Fibroblast of upper back skin (primary cell): ENCODE results near the gene IL12RB1.
A peak's percentile ranks its signal among the peaks of the same experiment; 100 is the strongest.
"Not testable (repeated sequence)": the region's sequence is repeated elsewhere in the genome, so short reads cannot be mapped to it uniquely, and the experiment has no call there.

Experiments
- DNase-seq: peaks from one replicate; pipeline ENCODE4 v3.0.0-alpha.2; 2013

IL12RB1 gene

DNA sequence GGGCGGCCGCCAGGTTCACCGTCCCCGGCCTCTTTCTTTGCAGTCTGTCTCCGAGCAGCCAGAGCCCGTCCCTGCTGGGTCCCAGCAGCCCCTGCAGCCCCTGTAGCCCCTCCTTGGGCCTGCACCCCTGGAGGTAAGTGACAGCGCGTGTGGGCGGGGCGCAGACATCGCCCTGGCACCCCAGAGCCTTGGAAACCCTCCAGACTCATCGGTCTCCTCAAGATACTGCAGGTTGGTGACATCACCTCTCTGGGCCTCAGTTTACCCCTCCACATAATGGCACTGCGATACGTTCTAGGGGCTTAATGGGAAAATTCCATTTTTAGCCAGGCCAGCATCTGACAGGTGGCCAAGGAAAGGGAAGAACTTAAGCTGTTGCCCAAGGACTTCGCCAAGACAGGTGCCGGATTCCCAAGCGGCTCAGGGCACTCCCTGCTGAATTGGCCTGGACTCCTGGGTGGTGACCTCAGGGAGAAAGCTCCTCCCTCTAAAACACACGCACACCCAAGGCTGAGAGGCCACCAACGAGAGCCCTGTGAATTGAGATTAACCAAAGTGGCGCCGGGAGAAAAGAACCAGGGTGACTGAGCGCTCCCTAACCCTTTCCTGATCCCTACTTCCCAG lies 24.0 kb upstream of the IL12RB1 start:
- no peak for DNase-seq

DNA sequence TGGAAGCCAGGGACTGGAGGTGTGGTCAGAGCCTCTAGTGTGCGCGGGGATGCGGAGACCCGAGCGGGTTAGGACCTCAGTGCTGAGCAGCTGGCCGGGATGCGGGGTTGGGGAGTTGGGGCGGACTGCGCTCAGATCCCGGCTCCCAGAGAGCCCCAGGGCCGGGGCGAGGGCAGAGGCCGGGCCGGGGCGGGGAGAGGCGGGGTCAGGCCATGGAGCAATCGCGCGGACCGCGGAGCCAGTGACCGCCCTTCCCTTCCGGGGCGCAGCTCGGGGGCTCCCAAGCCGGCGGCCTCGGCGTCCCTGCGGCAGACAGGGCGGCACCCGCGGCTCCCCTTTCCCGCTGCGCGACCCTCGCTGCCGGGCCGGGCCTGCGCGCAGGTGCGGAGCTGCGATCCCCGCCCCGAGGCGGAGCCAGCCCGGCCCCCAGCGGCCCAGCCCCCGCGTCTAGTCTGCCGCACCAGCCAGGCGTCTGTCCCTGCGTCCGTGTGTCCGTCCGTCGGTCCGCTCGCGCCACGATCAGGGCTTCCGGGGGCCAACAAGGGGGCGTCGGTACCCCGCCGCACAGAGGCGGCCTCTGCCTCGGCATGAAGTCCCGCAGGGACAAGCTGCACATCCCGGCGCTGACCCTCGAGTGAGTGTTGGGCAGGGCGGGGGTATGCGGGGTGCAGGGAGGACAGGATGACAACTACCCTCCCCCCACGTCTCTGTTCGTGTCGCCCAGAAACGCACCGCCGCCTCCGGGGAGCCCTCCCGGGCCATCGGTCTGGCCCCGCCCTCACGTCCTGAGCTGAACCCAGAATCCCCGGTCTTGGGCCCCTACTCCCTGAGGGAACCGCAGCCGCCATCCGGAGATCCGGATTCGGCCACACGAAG lies 23.2 kb upstream of the IL12RB1 start:
- DNase-seq = no peak

DNA sequence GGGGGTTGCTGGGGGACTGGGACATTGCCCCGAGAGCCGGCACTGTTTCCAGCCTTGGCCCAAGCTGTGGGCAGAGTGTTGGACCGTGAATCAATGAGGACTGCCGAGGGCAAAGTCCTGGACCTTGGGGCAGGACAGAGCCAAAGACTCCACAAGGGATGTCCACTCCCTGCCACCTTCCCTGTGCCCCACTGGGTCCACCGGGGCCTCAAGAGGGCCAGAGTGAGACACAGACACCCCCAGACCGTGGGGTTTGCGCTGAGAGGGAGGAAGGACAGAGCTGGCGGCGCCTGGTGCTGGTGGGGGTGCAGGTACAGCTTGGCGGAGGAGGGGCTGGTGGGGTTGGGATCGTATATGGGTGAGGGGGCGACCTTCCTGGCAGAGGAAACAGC lies 22.6 kb upstream of the IL12RB1 start:
- DNase-seq = no peak

DNA sequence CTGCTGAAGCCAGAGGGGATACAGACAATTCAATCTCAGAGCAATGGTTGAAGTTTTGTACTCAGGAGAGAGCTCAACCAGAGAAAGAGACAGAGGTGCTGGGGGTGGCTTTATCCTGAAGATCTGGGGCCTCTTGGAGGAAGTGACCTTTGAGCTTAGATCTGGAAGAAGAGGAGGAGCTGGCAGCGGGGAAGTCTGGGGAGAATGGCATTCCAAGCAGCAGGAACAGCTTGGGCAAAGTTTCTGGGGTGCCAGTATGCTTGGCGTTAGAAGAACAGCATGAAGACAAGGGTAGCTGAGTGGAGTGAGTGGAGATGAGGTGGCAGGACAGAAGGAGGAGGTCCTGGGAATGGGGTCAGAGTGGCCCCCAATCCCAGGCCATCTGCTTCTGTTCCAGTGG lies 22.2 kb upstream of the IL12RB1 start:
- DNase-seq = no peak

DNA sequence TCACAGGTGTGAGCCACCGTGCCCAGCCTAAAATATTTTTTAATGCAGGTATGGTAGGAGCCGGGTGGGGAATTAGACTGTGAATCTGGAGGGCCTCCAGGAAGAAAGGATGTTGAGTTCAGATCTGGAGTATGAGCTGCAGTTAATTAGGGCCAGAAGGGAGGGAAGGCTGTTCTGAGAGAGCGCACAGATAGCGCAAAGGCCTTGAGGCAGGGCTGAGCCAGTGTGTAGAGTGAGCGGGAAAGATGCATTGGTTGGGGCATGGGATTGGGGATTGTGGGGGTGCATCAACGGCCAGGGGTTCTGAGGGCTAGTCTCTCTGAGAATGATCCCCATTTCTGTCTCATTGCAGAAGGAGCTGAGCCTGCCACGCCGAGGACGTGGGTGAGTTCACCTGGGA lies 20.5 kb upstream of the IL12RB1 start:
- DNase-seq = no peak

DNA sequence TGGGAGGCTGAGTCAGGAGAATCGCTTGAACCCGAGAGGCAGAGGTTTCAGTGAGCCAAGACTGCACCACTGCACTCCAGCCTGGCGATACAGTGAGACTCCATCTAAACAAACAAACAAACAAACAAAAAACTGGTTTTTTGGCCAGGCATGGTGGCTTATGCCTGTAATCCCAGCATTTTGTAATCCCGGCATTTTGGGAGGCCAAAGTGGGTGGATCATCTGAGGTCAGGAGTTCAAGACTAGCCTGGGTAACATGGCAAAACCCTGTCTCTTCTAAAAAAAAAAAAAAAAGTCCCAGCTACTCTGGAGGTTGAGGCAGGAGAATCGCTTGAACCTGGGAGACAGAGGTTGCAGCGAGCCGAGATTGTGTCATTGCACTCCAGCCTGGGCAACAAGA lies 18.5 kb upstream of the IL12RB1 start:
- not testable (repeated sequence) for DNase-seq

DNA sequence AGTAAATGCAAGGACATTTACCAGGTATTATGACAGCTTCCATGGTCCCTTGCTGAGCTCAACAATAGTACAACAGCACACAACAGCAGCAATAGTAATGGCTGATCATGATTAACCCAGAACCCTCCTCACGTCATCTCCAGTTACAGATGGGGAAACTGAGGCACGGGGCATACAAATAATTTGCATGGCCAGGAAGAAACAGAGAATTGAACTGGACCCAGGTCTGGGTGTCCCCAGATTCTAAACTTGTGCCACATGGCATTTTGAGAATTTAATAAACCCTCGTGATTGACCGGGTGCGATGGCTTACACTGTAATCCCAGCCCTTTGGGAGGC lies 18.0 kb upstream of the IL12RB1 start:
- DNase-seq = no peak

DNA sequence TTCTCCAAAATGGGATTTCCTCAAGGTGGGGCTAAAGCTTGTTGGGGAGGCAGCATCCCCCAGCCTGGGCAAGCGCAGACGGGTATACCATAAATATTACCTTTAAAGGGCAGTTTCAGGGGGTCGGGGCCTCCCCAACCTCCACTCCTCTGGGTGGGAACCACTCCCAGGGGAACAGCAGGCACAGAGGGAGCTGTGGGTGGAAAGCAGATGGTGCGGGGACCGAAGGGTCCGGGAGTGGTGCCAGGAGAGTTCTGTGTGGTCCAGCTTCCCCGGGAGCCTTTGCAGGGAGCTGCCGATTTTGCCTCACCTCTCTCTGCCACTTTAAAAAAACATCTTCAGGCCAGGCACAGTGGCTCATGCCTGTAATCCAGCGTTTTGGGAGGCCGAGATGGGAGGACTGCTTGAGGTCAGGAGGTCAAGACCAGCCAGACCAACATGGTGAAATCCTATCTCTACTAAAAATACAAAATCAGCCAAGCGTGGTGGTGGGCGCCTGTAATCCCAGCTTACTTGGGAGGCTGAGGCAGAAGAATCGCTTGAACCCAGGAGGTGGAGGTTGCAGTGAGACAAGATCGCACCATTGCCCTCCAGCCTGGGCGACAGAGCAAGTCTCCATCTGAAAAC lies 16.3 kb upstream of the IL12RB1 start:
- DNase-seq = no peak

DNA sequence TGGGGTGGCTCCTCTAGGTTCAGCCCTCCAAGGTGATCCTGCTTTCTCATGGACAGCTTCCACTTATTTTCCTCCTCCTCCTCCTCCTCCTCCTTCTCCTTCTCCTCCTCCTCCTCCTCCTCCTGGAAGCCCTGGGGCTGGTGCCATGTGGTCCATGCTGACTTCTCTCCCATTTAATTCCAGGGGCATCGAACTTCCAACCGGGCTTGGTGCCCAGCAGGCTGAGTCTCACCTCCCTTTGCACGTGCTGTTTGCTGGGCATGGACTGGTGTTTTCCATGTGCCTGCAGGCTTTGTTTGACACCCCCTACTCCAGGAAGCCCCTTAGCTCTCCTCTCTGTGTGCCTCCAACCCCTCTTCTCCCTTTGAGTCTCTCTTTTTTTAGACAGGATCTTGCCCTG lies 14.5 kb upstream of the IL12RB1 start:
- DNase-seq = no peak

DNA sequence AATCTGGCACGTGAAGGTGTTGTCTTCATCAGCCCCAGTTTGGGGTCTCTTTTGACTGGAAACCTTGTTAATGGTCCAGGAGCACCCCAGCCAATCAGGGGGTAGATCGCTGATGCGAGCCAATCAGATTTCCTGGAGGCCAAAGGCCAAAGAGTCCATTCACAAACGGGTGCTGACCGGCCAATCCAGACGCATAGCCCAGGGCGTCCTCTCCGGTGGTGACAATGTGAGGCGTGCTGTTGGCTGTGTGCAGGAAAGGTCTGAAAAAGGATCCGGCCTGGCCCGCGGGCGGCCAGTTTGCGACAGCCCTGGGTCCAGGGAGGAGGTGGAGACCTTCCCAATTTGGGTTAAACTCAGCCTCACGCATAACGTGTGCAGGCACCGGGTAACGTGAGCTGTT lies 14.0 kb upstream of the IL12RB1 start:
- no peak for DNase-seq

DNA sequence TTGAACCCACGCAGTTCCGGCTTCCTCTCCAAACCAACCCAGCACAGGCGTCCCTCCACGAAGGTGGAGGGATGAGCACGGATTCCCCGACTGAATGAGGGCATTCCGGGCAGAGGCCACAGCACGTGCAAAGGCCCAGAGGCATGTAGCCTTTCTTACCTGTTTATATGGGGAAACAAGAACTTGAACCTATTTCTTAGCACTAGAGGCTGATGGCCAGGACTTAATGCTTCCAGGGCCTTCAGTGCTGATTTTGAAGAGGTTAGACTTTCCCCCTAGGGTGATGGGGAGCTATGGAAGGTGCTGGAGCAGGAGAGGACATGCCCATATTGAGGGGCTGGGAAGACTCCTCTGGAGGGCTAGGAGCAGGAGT lies 12.9 kb upstream of the IL12RB1 start:
- no peak for DNase-seq

DNA sequence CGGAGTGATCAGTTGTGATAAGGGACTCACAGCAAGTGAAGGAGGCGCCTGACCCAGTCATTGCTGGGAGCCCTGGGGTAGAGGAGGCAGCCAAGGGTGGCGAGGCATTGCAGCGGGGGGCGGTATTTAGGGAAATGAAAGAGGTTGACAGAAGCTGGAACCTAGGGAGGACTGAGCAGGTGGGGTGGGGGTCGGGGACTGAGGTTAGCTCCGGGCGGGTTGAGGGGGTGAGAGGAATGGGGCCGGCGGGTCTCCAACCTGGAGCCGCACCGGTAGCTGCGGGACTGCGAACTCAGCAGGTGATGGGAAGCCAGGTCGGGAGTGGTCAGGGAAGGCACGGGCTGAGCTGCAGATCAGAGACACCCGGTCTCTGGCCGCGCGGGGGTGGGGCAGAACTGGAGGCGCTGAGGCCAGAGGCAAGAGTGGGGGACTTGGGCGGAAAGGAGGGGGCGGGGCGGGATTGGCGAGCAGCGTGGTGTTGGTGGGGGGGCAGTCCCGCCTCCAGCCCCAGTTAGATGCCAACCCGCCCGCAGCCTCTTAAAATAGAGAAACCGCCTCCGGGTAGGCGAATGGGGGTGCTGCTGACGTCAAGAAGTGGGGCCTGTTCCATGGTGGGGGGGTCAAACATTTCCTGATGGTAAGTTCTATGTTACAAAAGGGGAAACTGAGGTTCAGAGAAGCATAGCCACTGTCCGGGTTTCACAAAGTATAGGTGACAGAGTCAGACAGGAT lies 12.3 kb upstream of the IL12RB1 start:
- DNase-seq = no peak

DNA sequence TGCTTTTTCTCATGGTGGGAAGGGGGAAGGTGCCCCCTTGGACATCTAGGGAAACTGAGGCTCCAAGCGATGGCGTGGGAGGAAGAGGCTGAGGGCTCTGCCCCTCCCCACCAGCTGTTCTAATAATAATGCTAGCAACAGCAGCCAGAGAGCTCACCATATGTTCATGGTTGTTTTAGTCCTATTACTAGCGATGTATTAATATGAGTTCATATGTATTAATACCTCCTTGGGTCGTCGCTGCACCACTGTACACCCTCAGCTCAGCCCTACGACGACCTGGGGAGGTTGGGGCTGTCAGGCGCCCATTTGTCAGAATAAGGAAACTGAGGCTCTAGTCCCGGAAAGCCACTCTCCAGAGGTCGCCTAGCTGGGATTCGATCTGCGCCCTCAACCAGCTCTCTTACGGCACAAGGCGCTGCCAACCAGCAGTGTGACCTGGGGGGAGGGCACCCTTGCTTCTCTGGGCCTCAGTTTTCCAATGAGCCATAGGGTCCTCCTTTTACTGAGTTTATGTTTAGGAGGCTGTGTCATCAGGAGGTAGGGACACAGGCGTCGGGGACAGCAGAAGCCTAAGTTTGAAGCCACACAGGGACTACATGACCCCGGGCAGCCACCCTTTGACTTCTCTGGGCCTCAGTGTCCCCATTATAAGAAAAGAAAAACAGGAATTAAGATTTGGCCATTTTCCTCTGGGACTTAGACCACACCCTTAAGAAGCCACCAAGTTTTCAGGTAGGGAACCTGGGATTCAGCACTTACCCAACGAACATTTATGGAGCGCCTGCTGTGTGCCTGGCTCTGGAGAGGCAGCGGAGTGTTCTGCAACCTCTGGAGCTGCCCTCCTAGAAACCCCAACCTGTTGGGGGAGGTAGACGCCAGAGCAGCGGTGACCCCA lies 11.5 kb upstream of the IL12RB1 start:
- no peak for DNase-seq

DNA sequence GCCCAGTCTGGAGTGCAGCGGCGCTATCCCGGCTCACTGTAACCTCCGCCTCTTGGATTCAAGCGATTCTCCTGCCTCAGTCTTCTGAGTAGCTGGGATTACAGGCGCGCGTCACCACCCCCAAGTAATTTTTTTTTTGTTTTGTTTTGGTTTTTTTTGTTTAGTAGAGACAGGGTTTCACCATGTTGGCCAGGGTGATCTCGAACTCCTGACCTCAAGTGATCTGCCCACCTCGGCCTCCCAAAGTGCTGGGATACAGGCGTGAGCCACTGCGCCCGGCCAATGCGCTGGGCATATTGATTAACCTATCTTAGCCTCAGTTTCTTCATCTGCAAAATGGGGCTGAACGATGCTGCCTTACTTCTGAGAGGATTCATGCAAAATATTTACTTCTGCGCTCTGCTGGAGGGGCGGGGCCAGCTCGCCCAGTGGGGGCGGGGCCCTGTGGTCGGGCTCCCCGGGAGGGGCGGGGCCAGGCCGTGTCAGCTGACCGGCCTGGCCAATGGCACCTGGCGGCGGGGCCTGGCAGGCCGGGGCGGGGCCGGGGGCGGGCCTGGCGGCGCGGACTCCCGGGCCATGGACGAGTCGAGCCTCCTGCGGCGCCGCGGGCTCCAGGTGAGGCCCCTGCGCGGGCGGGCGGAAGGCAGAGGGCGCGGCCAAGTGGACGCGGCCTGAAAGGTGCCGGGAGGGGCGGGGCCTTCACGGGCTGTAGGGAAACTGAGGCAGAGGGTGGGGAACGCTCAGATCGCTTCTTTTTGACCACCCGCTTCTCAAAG lies 10.7 kb upstream of the IL12RB1 start, which contains the start of gene MAST3:
TSS of gene MAST3 (plus strand) at position 562 of the 776 bp plus-strand sequence. CDS start at position 577, 15 bp downstream.
- DNase-seq = peak; percentile 64

DNA sequence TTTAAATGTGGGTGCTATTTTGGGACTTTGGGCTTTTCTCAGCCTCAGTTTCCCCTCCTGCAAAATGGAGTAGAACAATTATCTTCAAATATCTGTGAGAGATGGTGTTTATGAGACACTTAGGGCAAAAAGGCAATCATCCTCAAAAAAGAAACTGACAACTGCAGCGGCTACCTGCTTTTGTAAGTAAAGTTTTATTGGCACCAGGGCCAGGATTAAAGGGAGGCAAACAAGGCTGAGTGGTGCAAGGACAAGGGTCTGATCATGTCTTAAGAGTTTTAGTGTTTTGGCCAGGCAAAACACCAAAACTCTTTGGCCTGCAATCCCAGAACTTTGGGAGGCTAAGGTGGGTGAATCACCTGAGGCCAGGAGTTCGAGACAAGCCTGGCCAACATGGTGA lies 9.5 kb upstream of the IL12RB1 start:
- DNase-seq = no peak

DNA sequence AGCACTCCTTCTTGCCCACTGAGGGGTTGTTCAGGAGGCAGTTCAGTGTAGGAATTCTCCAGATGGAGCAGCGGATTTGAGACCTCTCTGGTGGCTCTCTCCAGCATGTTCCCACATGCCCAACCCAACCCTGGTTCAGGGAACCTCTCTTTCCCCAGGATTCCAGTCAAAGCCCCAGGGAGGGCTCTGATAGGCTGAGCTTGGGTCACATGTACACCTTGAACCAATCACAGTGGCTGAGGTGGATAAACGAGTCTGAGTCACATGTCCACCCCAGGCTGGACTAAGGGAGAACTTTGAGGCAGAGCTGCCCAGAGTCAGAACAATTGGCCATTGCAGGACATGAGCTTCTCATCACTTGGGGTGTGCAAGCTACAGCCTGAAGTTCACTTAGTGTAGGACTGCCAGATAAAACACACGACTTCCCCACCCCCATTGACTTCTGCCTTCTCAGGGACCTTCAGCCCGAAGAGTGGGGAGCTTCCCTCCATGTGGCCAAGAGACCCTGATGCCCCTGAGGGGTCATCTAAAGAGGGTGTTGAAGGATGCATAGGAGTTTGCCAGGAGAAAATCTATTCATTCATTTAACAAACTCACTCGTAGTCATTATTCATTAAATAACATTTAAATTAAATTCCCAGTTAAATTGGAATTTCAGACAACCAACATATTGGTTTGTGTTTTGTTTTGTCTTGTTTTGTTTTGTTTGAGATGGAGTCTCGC lies 6.9 kb upstream of the IL12RB1 start:
- no peak for DNase-seq

DNA sequence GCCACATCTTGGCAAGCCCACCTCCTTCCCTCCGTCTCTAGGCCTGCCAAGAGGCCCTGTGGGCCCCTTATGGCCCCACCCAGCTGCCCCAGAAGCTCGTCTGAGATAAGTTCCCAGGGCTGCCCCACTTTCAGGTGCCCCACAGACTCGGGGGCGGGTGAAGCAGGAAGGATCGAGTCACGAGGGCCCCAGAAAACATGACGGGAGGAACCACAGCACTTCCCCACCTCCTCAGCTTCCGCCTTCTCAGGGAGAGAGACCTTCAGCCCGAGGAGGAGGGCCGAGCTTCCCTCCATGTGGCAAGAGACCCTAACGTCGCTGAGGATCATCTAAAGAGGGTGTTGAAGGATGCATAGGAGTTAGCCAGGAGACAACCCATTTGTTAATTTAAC lies 4.5 kb upstream of the IL12RB1 start:
- DNase-seq = no peak

DNA sequence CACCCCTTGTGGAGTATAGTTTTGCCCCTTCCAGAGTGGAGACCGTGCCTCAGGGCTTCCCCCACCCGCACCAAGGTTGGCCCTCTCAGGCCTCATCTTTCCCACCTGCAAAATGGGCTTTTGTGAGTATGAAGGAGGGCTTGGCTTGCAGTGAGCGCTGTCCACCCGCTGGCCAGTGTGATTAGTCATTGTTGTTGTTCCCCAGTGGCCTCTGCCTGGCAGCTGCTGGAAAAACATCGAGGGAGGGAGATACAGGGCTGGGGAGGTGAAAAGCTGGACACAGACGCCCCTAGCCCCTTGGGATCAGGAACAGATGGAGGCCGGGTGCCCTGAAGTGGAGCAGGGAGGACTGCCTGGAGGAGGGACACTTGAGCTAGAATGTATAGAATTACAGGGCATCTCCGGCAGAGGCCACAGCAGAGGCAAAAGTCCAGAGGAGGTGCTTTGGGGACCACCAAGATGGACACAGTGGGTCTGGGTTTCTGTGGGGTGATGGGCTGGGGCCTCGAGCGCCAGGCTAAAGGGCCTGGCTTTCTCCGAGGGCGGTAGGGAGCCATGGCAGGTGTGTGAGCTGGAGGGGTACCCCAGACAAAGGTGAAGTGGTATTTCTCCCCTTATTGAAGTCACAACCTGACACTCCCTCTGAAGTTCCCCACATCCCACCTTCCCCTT lies 3.9 kb upstream of the IL12RB1 start:
- no peak for DNase-seq

DNA sequence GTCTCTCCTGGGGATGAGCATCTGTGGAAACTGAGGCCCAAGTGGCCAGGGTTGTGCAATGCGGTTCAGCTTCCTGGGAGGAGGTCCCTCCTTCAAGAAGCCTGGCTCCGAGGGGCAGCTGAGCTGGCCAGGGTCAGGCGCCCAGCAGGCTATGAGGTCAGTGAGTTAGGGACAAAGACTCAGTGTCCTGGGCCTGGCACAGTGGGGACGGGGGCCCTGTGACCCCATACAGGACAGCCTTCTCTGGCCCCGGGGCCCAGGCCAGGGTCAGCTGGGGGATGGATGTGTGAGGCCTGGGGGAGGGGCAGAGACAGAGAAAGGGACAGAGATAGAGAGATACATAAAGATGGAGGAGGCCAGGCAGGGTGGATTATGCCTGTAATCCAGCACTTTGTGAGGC lies 3.0 kb upstream of the IL12RB1 start:
- no peak for DNase-seq

DNA sequence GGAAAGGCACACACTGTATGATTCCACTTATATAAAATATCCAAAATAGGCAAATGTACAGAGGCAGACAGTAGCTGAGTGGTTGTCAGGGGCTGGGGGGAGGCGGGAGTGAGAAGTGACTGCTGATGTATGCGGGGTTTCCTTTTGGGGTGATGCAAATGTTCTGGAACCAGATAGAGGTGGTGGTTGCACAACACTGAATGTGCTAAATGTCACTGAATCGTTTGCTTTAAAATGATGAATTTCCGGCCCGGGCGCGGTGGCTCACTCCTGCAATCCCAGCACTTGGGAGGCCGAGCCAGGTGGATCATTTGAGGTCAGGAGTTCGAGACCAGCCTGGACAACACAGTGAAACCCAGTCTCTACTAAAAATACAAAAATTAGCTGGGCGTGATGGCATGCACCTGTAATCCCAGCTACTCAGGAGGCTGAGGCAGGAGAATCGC lies 2.4 kb upstream of the IL12RB1 start:
- not testable (repeated sequence) for DNase-seq
